Heart right ventricle (tissue), 16 donors: ENCODE measurements around the gene FBXO15. TPM values are rescaled to one million over a fixed set of nuclear protein-coding genes. Genes with fewer than 3 reads are reported as not detected.

Source experiments
- ATAC-seq, 8 donors: fragments of 200-7000 bp; cut with Tn5 transposase; one replicate each; pipeline ENCODE4 v1.9.1; 2020; ENCODE audit warnings: mild to moderate bottlenecking in 8 of 8, moderate library complexity in 8 of 8, moderate number of reproducible peaks in 1 of 8
- DNase-seq, 2 donors: peaks; one replicate each; pipeline ENCODE4 v3.0.0-alpha.2; 2020
- H3K27ac ChIP-seq, 10 donors: fragments of 200-600 bp; sonication (generic) in 2 of 10; one replicate each; pipeline versions ENCODE4 v1.5.0 to v1.8.0; 2020 to 2022; ENCODE audit warnings: mild to moderate bottlenecking in 3 of 10
- H3K27me3 ChIP-seq, 7 donors: fragments of 200-600 bp; one replicate each; pipeline ENCODE4 v1.8.0; 2021 to 2022; ENCODE audit warnings: mild to moderate bottlenecking in 2 of 7
- H3K36me3 ChIP-seq, 9 donors: fragments of 200-600 bp; sonication (generic) in 1 of 9; one replicate each; pipeline versions ENCODE4 v1.5.0 to v1.8.0; 2020 to 2022; ENCODE audit warnings: mild to moderate bottlenecking in 2 of 9
- H3K4me1 ChIP-seq, 9 donors: fragments of 200-600 bp; sonication (generic) in 1 of 9; one replicate each; pipeline versions ENCODE4 v1.5.0 to v1.8.0; 2020 to 2022; ENCODE audit warnings: mild to moderate bottlenecking in 4 of 9
- H3K4me3 ChIP-seq, 10 donors: fragments of 200-600 bp; sonication (generic) in 2 of 10; one replicate each; pipeline versions ENCODE4 v1.5.0 to v1.8.0; 2020 to 2022; ENCODE audit warnings: mild to moderate bottlenecking in 7 of 10, moderate library complexity in 2 of 10
- H3K9me3 ChIP-seq, 11 donors: fragments of 200-600 bp in 10 of 11; sonication (generic) in 2 of 11; one replicate each; pipeline versions ENCODE4 v1.5.0 to v1.8.0; 2013 to 2022; ENCODE audit warnings: mild to moderate bottlenecking in 2 of 11, control low read depth in 1 of 11, moderate library complexity in 1 of 11
- WGBS, 2 donors: extraction: QIAGEN DNeasy Blood & Tissue Kit; methylation state at CpG; one replicate each; pipeline ENCODE4 v1.1.7; 2013; ENCODE audit warnings: inconsistent platforms in 1 of 2; 5-methylcytosine and 5-hydroxymethylcytosine counted together
- intact Hi-C, 10 donors: fragments of 100-400 bp; cut with DNase I; formaldehyde crosslinking; loops; one replicate each; pipeline versions ENCODE4 v1.11.1 to v1.14.2; 2022
- polyA plus RNA-seq, 2 donors: library from polyadenylated mRNA; stranded (reverse); fragments of 200-250 nt; gene quantifications; one replicate each; pipeline ENCODE4 v1.2.3, GENCODE V29; 2013
- total RNA-seq, 10 donors: library from RNA; stranded (reverse); fragmentation: NEBNext Ultra II Directional in 3 of 10; extraction: Animal tissue kit (Norgen Biotek cat#: 25700) in 3 of 10; gene quantifications; one replicate each; pipeline versions ENCODE4 v1.2.1 to v1.2.4, GENCODE V29; 2021 to 2023
- TF ChIP-seq, protein P1 (sequence below), 9 donors: fragments of 200-600 bp; sonication (generic) in 2 of 9; IDR thresholded peaks; one replicate each; pipeline versions ENCODE4 v1.5.0 to v1.8.0; 2021 to 2022; ENCODE audit warnings: antibody characterized with exemption in 9 of 9, mild to moderate bottlenecking in 5 of 9, moderate library complexity in 1 of 9
- donor health status: Arrhythmogenic right ventricular cardiomyopathy.
- donor health status: ischemic (EF 13 %, LVEDD 7.1; RV severe dilation, severe dysfunction).
- donor health status: healthy with polysubstance abuse.
- donor health status: DM: no; HTN: yes; CAD: no.
- donor health status: DM: no; HTN: no; CAD: no.
- donor health status: ischemic (EF 25% LVEDD 6.9; RV normal size, moderate dysfunction).
- donor health status: ischemic (EF 25% LVEDD 5.7; RV mildly dilated, moderate dysfunction).
- donor health status: healthy.
- donor health status: DM: yes; HTN: yes; CAD: no.
- donor health status: Ischemic cardiomyopathy.
- donor health status: ischemic (EF 35%, LVEDD 5.7; RV mildly dilated, moderate dysfunction).
- donor health status: nonischemic (EF 11% LVEDD 7.7; RV severe dilation, severe dysfunction).
- donor health status: DM: yes; HTN: yes; CAD: no.
- donor health status: PGD.
- donor health status: ischemic (EF 29% LVEDD 5.4; RV normal size, mild dysfunction).
- donor health status: nonischemic (EF 23%, LVEDD 6.1; RV moderate dilation, normal function).

FBXO15 gene
- total and polyA plus RNA-seq, 12 donors, result 0.14 to 1.3 (median 0.38) TPM; not detected in 3

DNA sequence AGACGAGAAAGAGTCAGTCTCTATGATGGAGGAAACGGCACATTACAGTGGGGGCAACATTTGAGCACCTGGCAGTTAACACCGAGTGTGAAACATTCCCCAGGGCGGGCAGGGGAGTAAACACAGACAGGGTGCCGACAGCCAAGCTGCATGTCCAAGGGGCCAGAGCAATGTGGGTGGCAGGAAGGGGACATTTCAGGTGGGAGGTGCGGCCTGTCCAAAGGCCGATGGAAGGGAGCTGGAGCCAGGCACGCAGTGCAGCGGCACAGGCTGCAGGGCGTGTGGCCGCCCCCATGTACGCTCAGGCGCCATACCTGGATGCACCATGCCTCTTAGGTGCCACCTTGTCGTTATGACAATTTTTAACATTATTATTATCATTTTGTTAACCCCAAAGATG, 43.9 kb upstream of the FBXO15 start:
- no peak overlapping the region for H3K4me3 ChIP-seq
- peaks cover 0 to 4% (median 2%) of the 10 kb centered on the region in 9 donors for H3K4me1 ChIP-seq
- no peak for ATAC-seq
- no peaks in the 10 kb centered on the region for H3K36me3 ChIP-seq
- H3K27me3 ChIP-seq, result peaks cover 0 to 31% (median 9%) of the 10 kb centered on the region in 7 donors
- TF ChIP-seq, protein P1, sequence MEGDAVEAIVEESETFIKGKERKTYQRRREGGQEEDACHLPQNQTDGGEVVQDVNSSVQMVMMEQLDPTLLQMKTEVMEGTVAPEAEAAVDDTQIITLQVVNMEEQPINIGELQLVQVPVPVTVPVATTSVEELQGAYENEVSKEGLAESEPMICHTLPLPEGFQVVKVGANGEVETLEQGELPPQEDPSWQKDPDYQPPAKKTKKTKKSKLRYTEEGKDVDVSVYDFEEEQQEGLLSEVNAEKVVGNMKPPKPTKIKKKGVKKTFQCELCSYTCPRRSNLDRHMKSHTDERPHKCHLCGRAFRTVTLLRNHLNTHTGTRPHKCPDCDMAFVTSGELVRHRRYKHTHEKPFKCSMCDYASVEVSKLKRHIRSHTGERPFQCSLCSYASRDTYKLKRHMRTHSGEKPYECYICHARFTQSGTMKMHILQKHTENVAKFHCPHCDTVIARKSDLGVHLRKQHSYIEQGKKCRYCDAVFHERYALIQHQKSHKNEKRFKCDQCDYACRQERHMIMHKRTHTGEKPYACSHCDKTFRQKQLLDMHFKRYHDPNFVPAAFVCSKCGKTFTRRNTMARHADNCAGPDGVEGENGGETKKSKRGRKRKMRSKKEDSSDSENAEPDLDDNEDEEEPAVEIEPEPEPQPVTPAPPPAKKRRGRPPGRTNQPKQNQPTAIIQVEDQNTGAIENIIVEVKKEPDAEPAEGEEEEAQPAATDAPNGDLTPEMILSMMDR (IDR thresholded peaks at IDR 0.05), result no peak
- no peaks in the 10 kb centered on the region for H3K9me3 ChIP-seq
- no peak overlapping the region for H3K27ac ChIP-seq
- DNase-seq, result no peak
- intact Hi-C loops, result loop anchor here in 7 of 10 donors (5.0 to 10.0 kb wide), 7 partner anchors 151 to 363 kb away; partner anchors contain the start of gene CNDP2 (in 2 of the 7)
- 73 to 79% methylated on average over 14 of the region's 14 CpGs for WGBS, 2 donors

DNA sequence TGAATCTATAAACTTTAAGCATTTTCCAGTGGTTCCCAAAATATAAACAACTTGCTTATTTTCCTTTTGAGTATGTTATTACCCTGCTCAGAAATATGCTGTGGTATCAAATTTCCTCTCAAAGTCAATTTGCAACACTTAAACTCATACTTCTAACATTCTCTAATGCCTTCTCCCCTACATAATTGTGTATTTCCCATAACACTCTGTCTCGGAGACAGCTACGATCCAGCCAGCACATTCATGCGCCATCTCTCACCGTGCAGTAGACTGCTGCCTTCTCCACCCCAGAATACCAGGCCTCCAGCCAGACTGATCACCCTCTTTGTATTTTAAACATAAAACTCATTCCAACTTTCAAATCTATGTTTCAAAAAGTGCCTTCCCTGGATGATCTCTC, 42.5 kb upstream of the FBXO15 start:
- TF ChIP-seq, protein P1 (IDR thresholded peaks at IDR 0.05), result no peak
- Histone ChIP-seq H3K36me3 (no peaks in the 10 kb centered on the region), H3K9me3 (no peaks in the 10 kb centered on the region), H3K4me3 (no peak overlapping the region), H3K27ac (no peak overlapping the region), H3K4me1 (no peaks in the 10 kb centered on the region), H3K27me3 (peaks cover 0 to 30% (median 7%) of the 10 kb centered on the region in 7 donors)
- ATAC-seq (peak in 1 of 8 donors; percentile 42), DNase-seq (no peak)
- intact Hi-C loops, result loop anchor here in 7 of 10 donors (5.0 to 10.0 kb wide), 7 partner anchors 152 to 365 kb away; partner anchors contain the start of gene CNDP2 (in 2 of the 7)
- WGBS, 2 donors, result 68 to 76% methylated on average over 4 of the region's 4 CpGs

DNA sequence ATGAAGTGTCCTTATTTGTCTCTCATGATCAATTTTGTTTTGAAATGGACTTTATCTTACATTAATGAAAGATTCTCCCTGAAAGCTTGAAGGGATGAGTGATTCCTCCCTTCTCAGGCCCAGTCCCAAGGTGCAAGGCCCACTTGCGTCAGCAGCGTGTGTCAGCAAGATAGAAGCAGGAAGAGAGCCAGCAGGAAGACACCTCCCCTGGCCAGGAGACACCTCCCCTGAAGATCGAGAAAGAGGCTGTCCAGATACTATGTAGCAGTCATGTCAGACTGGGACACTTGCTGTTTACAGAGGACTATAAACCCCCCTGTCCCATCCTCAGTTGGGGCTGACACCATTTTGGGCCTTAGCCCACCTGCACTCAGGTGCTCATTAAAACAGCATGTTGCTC, 39.0 kb upstream of the FBXO15 start:
- Histone ChIP-seq H3K9me3 (no peaks in the 10 kb centered on the region), H3K4me1 (no peaks in the 10 kb centered on the region), H3K27ac (no peak overlapping the region), H3K4me3 (no peak overlapping the region), H3K27me3 (peaks cover 0 to 36% (median 14%) of the 10 kb centered on the region in 7 donors), H3K36me3 (no peaks in the 10 kb centered on the region)
- 61 to 78% methylated on average over 3 of the region's 3 CpGs for WGBS, 2 donors
- intact Hi-C loops, result loop anchor here in 1 of 10 donors (10.0 kb wide), 1 partner anchor 212 kb away; no protein-coding TSS in a partner anchor
- ATAC-seq, result no peak
- DNase-seq, result no peak
- TF ChIP-seq, protein P1 (IDR thresholded peaks at IDR 0.05), result no peak

DNA sequence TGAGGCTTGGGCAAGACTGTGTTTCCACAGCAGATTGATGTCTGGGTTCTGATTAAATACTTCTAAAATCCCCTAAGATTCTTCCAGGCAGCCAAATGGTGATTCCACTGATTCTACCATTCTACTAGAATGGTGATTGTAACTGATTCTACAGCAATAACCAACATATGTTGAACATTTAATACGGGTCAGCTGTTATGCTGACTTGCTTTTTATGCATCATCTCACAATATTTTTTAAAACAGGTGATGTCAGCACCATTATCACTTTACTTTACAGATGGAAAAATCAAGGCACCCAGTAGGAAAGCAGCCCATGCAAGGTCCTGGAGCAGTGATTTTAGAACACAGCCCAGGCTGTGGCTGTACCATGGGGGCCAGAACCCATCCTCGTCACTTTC, 38.2 kb upstream of the FBXO15 start:
- intact Hi-C loops, result loop anchor here in 1 of 10 donors (10.0 kb wide), 1 partner anchor 211 kb away; no protein-coding TSS in a partner anchor
- H3K27me3 ChIP-seq, result peaks cover 0 to 36% (median 13%) of the 10 kb centered on the region in 7 donors
- ATAC-seq, result no peak
- H3K27ac ChIP-seq, result no peak overlapping the region
- H3K4me1 ChIP-seq, result no peaks in the 10 kb centered on the region
- no peak overlapping the region for H3K4me3 ChIP-seq
- H3K36me3 ChIP-seq, result no peaks in the 10 kb centered on the region
- H3K9me3 ChIP-seq, result no peaks in the 10 kb centered on the region
- DNase-seq, result no peak
- WGBS, 2 donors, result 90 to 92% methylated on average over 2 of the region's 2 CpGs
- TF ChIP-seq, protein P1 (IDR thresholded peaks at IDR 0.05), result no peak
